Vagina (tissue), 2 donors: ENCODE measurements around the gene SRCIN1.

Experiments used
- CTCF ChIP-seq, 3 experiments: fragments of 450-650 bp in 2 of 3; fragments of 200-600 bp in 1 of 3; sonication (generic) in 1 of 3; IDR thresholded peaks; one replicate each; pipeline ENCODE4 v1.5.1; 2017 to 2019; ENCODE audit warnings: antibody characterized with exemption in 3 of 3, mild to moderate bottlenecking in 2 of 3, moderate library complexity in 2 of 3
- POLR2AphosphoS5 ChIP-seq, 2 donors: sonication (generic); formaldehyde crosslinking; IDR thresholded peaks; one replicate each; pipeline ENCODE4 v1.9.0; 2017; ENCODE audit warnings: antibody characterized with exemption in 2 of 2, mild to moderate bottlenecking in 2 of 2, low read depth in 1 of 2; ENCODE audit not compliant: insufficient read depth in 1 of 2

GRCh38 chr17:38562215-38562569, 43.6 kb downstream of the SRCIN1 start:
- TF ChIP-seq CTCF (IDR thresholded peaks at IDR 0.05) (no peak), POLR2AphosphoS5 (IDR thresholded peaks at IDR 0.05; ENCODE audit: insufficient read depth in 1 of 2, low read depth in 1 of 2) (no peak)
